Cardiac fibroblast (primary cell): ENCODE measurements around the gene PTMA.

Source experiments
- DNase-seq, 2 donors: peaks; one replicate each; pipeline versions ENCODE4 v3.0.0 to v3.0.0-alpha.2; 2010; ENCODE audit warnings: low read depth in 2 of 2
- H3K4me3 ChIP-seq, 2 donors: replicated peaks in 1 of 2; 1 replicate in 1 of 2; 2 replicates in 1 of 2; pipeline ENCODE4 v1.5.1; 2011; ENCODE audit warnings: low read depth in 2 of 2, low read length in 2 of 2, mild to moderate bottlenecking in 2 of 2, moderate library complexity in 1 of 2
- CTCF ChIP-seq: IDR thresholded peaks from one replicate; pipeline ENCODE4 v1.5.1; 2011; ENCODE audit warnings: low read depth, mild to moderate bottlenecking, low read length, inconsistent platforms

Gene PTMA

GRCh38 chr2:231689124-231689893 lies 19.0 kb upstream of the PTMA start:
- H3K4me3 ChIP-seq = no peak overlapping the region
- DNase-seq = no peak
- no peak for TF ChIP-seq CTCF

- TF ChIP-seq CTCF = no peak
- no peak overlapping the region for H3K4me3 ChIP-seq
- DNase-seq = no peak
Observed at GRCh38 chr2:231691251-231691772, 17.0 kb upstream of the PTMA start.

GRCh38 chr2:231692847-231693246 lies 15.5 kb upstream of the PTMA start:
- DNase-seq = no peak
- no peak for TF ChIP-seq CTCF
- no peak overlapping the region for H3K4me3 ChIP-seq

GRCh38 chr2:231693956-231694355 lies 14.4 kb upstream of the PTMA start:
- H3K4me3 ChIP-seq = no peak overlapping the region
- DNase-seq = no peak
- TF ChIP-seq CTCF = no peak

GRCh38 chr2:231696004-231696367 lies 12.3 kb upstream of the PTMA start:
- no peak overlapping the region for H3K4me3 ChIP-seq
- TF ChIP-seq CTCF = no peak
- peak in 1 of 2 donors; percentile 56 for DNase-seq

- no peak overlapping the region for H3K4me3 ChIP-seq
- DNase-seq = no peak
- no peak for TF ChIP-seq CTCF
Observed at GRCh38 chr2:231699006-231699405, 9.3 kb upstream of the PTMA start.
